ENCODE results near the gene PDE6A. TPM values are rescaled to one million over a fixed set of nuclear protein-coding genes. Genes with fewer than 3 reads are reported as not detected.

The PDE6A gene
- total and polyA plus RNA-seq, 2 experiments from 2014 or later = 3.6 to 3.9 TPM

- H2AFZ ChIP-seq = no peak overlapping the region
- no peaks in the 10 kb centered on the region for H3K27me3 ChIP-seq
- WGBS (ENCODE audit: low lambda C conversion rate, missing lambda C conversion rate) = 72% methylated on average over 25 of the region's 25 CpGs
- H3K9me3 ChIP-seq (ENCODE audit: low read depth) = no peaks in the 10 kb centered on the region
- no peak overlapping the region for H3K4me3 ChIP-seq
- peaks cover 4% of the 10 kb centered on the region for H3K4me1 ChIP-seq (ENCODE audit: insufficient read depth)
- no peaks in the 10 kb centered on the region for H3K79me2 ChIP-seq
- no peaks in the 10 kb centered on the region for H3K36me3 ChIP-seq (replicated peaks; ENCODE audit: insufficient read depth, low read depth)
- no peaks in the 10 kb centered on the region for H4K20me1 ChIP-seq (ENCODE audit: insufficient read depth, poor library complexity, severe bottlenecking)
- H3K27ac ChIP-seq = no peak overlapping the region
- TF ChIP-seq, protein P1, sequence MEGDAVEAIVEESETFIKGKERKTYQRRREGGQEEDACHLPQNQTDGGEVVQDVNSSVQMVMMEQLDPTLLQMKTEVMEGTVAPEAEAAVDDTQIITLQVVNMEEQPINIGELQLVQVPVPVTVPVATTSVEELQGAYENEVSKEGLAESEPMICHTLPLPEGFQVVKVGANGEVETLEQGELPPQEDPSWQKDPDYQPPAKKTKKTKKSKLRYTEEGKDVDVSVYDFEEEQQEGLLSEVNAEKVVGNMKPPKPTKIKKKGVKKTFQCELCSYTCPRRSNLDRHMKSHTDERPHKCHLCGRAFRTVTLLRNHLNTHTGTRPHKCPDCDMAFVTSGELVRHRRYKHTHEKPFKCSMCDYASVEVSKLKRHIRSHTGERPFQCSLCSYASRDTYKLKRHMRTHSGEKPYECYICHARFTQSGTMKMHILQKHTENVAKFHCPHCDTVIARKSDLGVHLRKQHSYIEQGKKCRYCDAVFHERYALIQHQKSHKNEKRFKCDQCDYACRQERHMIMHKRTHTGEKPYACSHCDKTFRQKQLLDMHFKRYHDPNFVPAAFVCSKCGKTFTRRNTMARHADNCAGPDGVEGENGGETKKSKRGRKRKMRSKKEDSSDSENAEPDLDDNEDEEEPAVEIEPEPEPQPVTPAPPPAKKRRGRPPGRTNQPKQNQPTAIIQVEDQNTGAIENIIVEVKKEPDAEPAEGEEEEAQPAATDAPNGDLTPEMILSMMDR (IDR thresholded peaks at IDR 0.05; ENCODE audit: poor library complexity) = peak; percentile 21
- no peak for TF ChIP-seq EZH2 (IDR thresholded peaks at IDR 0.05; ENCODE audit: borderline replicate concordance)
- H3K9me2 ChIP-seq (replicated peaks; ENCODE audit: insufficient read depth) = no peaks in the 10 kb centered on the region
- no peak for DNase-seq (ENCODE audit: low spot score)
- no peak overlapping the region for H3K4me2 ChIP-seq
Measured at GRCh38 chr5:149932445-149933350, 11.9 kb downstream of the PDE6A start.

DNA sequence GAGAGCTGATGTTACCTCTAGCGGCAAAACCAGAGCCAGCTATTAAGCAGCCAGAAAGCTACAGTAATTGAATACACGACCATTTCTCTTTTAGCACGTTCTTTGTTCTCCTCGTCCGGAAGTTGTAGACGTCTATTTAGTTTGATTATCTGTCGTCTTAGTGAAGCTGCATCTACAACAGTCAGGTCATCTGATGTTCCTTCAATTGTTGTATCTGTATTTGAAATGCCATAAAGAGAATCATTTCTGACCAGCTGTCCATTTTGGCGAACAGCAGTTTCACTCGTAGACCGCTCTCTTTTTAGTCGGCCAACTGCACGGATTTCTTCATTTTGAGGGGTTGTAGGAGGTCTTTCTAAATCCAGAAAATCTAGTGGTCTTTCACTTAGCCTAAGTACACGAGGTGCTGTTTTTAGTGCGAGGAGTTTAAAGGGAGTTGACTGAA lies 12.6 kb downstream of the PDE6A start:
- TF ChIP-seq, protein P1 (IDR thresholded peaks at IDR 0.05; ENCODE audit: poor library complexity) = no peak
- TF ChIP-seq EZH2phosphoT487 (IDR thresholded peaks at IDR 0.05; ENCODE audit: low read depth, severe bottlenecking, unreplicated experiment) = no peak
- no peak for TF ChIP-seq EZH2 (IDR thresholded peaks at IDR 0.05; ENCODE audit: borderline replicate concordance)
- no peaks in the 10 kb centered on the region for H3K9me3 ChIP-seq (ENCODE audit: low read depth)
- H3K9me2 ChIP-seq (replicated peaks; ENCODE audit: insufficient read depth) = no peaks in the 10 kb centered on the region
- DNase-seq (ENCODE audit: low spot score) = no peak
- H3K79me2 ChIP-seq = no peaks in the 10 kb centered on the region
- no peaks in the 10 kb centered on the region for H3K4me1 ChIP-seq (ENCODE audit: insufficient read depth)
- H3K36me3 ChIP-seq (replicated peaks; ENCODE audit: insufficient read depth, low read depth) = no peaks in the 10 kb centered on the region
- H3K27me3 ChIP-seq = no peaks in the 10 kb centered on the region
- H2AFZ ChIP-seq = no peak overlapping the region
- H3K27ac ChIP-seq = no peak overlapping the region
- no peak overlapping the region for H3K4me3 ChIP-seq
- H4K20me1 ChIP-seq (ENCODE audit: insufficient read depth, poor library complexity, severe bottlenecking) = no peaks in the 10 kb centered on the region
- H3K4me2 ChIP-seq = no peak overlapping the region
- 89% methylated on average over 14 of the region's 14 CpGs for WGBS (ENCODE audit: low lambda C conversion rate, missing lambda C conversion rate)

- DNase-seq (ENCODE audit: low spot score) = no peak
- H3K4me1 ChIP-seq (ENCODE audit: insufficient read depth) = no peaks in the 10 kb centered on the region
- peak overlapping the region; percentile 44 for H3K27ac ChIP-seq
- no peaks in the 10 kb centered on the region for H3K79me2 ChIP-seq
- no peaks in the 10 kb centered on the region for H4K20me1 ChIP-seq (ENCODE audit: insufficient read depth, poor library complexity, severe bottlenecking)
- 77% methylated on average over 7 of the region's 7 CpGs for WGBS (ENCODE audit: low lambda C conversion rate, missing lambda C conversion rate)
- H3K9me3 ChIP-seq (ENCODE audit: low read depth) = no peaks in the 10 kb centered on the region
- no peaks in the 10 kb centered on the region for H3K36me3 ChIP-seq (replicated peaks; ENCODE audit: insufficient read depth, low read depth)
- no peak overlapping the region for H3K4me3 ChIP-seq
- no peaks in the 10 kb centered on the region for H3K9me2 ChIP-seq (replicated peaks; ENCODE audit: insufficient read depth)
- H3K4me2 ChIP-seq = peak overlapping the region; percentile 16
- TF ChIP-seq, protein P1 (IDR thresholded peaks at IDR 0.05; ENCODE audit: poor library complexity) = no peak
- no peak for TF ChIP-seq EZH2 (IDR thresholded peaks at IDR 0.05; ENCODE audit: borderline replicate concordance)
- TF ChIP-seq EZH2phosphoT487 (IDR thresholded peaks at IDR 0.05; ENCODE audit: low read depth, severe bottlenecking, unreplicated experiment) = no peak
- no peaks in the 10 kb centered on the region for H3K27me3 ChIP-seq
- H2AFZ ChIP-seq = no peak overlapping the region
Measured at GRCh38 chr5:149930749-149931574, 13.6 kb downstream of the PDE6A start.

Data from hepatocyte (in vitro differentiated cells).